ENCODE measurements around the gene PLXNA3. TPM values are rescaled to one million over a fixed set of nuclear protein-coding genes. Genes with fewer than 3 reads are reported as not detected.

Gene PLXNA3
- total RNA-seq, 1 experiment from 2014 or later = 5.4 TPM

DNA sequence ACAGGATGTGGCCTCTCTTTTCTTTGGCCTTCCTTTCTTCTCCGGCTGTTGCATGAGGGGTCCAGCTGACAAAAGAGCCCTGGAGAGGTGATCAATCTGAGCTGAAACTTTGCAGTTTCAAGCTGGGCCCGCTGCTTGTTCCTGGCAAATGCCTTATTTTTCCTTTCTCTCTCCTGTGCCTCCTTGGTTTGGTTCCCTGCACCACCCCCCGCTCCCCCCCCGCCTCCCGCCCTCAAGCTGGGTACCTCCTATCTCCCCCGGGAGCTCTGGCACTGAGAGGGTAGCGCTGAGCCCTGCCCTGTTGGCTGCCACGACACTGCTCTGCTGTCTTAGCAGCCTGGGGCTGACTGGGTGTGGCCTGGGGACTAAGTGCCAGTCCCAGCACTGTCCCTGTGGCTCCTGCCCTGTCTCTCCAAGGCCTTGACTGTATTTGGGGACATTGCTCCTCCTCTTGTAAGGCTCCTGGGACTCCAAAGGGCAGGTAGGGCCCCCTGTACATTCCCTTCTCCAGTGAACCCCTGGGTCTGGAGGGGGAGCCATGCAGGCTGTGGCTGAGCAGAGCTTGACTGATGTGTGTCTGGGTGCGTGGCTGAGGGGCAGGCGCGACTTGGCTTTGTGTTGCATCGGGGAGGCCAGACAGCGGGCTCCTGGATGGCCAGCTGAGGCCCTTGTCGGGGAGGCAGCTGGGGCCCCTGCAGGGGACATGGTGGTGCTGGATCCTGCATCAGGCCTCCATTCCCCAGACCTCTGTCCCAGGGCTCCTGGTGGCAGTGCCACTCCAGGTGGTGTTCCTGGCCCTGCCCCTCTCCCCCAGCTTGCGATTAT, 1.1 kb downstream of the PLXNA3 start:
- peak; percentile 41 for DNase-seq (ENCODE audit: low read depth)

DNA sequence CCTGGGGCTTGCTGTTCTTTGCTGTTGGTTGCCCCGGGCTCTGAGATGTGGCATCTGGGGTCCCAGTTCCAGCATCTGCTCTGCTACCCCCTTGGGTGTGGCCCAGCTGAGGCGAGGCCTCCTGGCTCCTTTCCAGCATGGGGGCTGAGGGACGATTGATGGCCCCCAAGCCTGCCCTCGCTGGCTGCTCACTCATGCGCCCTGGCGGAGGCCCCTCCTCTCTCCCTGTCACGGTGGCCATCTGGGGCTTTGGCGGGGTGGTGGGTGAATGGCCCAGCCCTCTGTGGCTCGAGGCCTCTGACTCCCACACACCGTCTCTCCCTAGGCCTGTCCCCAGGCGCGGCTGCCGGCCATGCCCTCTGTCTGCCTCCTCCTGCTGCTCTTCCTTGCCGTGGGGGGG, 1.8 kb downstream of the PLXNA3 start:
- no peak for DNase-seq (ENCODE audit: low read depth)

DNA sequence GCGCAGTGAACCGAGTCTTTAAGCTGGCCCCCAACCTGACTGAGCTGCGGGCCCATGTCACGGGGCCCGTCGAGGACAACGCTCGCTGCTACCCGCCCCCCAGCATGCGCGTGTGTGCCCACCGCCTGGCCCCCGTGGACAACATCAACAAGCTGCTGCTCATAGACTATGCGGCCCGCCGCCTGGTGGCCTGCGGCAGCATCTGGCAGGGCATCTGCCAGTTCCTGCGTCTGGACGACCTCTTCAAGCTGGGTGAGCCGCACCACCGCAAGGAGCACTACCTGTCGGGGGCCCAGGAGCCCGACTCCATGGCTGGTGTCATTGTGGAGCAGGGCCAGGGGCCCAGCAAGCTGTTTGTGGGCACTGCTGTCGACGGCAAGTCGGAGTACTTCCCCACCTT, 2.2 kb downstream of the PLXNA3 start:
- no peak for DNase-seq (ENCODE audit: low read depth)

- no peak for DNase-seq (ENCODE audit: low read depth)
Observed at GRCh38 chrX:154462396-154462795, 4.3 kb downstream of the PLXNA3 start.

DNA sequence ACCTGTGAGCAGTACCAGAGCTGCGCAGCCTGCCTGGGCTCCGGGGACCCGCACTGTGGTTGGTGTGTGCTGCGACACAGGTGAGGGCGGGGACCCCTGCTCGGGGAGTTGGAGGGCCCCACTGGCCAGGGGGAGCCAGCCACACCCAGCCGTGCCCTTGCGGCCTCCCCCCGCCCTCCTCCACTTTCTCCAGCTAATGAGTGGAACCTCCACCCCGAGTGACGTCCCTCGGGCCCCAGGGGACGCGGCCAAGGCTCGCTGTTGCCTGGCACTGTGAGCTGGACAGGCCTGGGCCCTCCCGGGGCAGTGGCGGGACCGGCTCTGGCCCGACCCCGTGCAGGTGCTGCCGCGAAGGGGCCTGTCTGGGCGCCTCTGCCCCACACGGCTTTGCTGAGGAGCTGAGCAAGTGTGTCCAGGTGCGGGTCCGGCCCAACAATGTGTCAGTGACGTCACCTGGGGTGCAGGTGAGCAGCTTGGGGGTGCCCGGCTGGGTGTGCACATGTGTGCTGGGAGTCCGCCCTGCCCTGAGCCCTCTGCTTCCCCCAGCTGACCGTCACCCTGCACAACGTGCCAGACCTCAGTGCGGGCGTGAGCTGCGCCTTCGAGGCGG, 5.6 kb downstream of the PLXNA3 start:
- DNase-seq (ENCODE audit: low read depth) = no peak

DNA sequence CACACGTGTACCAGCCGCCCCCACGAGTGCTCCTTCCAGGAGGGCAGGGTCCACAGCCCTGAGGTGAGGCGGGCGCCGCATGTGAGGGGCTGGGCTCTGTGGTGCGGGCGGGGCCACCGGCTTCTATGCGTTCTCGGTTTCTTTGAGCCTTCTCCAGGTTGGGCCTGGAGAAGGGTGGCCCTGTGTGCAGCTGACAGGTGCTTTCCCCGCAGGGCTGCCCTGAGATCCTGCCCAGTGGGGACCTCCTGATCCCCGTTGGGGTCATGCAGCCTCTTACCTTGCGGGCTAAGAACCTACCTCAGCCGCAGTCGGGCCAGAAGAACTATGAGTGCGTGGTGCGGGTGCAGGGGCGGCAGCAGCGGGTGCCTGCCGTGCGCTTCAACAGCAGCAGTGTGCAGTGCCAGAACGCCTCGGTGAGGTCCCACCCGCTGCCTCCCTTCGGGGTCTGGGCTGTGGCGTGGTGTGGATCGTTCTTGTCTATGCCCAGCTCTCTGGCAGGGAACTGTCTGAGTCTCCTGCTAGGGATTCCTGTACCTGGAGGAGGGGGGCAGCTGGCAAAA, 6.8 kb downstream of the PLXNA3 start:
- DNase-seq (ENCODE audit: low read depth) = no peak

DNA sequence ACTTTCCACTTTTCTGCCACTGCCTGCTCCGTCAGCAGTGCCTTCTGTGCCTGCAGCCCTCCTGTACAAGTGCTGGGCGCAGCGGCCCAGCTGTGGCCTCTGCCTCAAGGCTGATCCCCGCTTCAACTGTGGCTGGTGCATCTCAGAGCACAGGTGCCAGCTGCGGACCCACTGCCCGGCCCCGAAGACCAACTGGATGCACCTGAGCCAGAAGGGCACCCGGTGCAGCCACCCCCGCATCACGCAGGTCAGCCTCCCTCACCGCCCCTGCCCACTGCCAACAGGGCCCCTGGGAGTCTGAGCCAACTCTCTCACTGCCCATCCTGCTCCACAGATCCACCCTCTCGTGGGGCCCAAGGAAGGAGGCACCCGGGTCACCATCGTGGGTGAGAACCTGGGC, 7.5 kb downstream of the PLXNA3 start:
- no peak for DNase-seq (ENCODE audit: low read depth)

DNA sequence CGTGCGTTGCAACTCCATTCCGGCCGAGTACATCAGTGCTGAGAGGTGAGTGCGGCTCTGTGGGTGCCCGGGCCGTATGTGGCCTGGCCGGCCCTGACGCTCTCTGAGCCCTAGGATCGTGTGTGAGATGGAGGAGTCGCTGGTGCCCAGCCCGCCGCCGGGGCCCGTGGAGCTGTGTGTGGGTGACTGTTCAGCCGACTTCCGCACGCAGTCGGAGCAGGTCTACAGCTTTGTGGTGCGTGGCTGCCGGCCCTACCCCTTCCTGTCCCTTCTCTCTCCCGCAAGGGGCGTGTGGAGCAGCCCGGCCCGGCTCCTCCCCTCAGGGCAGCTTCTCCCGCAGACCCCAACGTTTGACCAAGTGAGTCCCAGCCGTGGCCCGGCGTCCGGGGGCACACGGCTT, 8.0 kb downstream of the PLXNA3 start:
- DNase-seq (ENCODE audit: low read depth) = no peak

- no peak for DNase-seq (ENCODE audit: low read depth)
Observed at GRCh38 chrX:154466907-154467306, 8.8 kb downstream of the PLXNA3 start.

GRCh38 chrX:154467556-154467955, 9.5 kb downstream of the PLXNA3 start:
- no peak for DNase-seq (ENCODE audit: low read depth)

DNA sequence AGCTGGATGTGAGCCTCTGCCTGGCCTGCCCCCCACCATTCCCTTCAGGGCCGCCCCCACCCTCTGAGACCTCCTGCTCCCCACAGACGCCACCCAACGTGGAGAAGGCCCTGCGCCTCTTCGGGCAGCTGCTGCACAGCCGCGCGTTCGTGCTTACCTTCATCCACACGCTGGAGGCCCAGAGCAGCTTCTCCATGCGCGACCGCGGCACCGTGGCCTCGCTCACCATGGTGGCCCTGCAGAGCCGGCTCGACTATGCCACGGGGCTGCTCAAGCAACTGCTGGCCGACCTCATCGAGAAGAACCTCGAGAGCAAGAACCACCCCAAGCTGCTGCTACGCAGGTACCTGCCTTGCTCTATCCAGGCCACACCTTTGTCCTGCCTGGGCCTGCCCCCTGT, 10.1 kb downstream of the PLXNA3 start:
- no peak for DNase-seq (ENCODE audit: low read depth)

GRCh38 chrX:154469114-154469513, 11.0 kb downstream of the PLXNA3 start:
- DNase-seq (ENCODE audit: low read depth) = no peak

GRCh38 chrX:154469880-154470279, 11.8 kb downstream of the PLXNA3 start:
- no peak for DNase-seq (ENCODE audit: low read depth)

GRCh38 chrX:154470434-154470833, 12.4 kb downstream of the PLXNA3 start:
- DNase-seq (ENCODE audit: low read depth) = no peak

GRCh38 chrX:154470914-154471568, 13.0 kb downstream of the PLXNA3 start:
- no peak for DNase-seq (ENCODE audit: low read depth)

- no peak for DNase-seq (ENCODE audit: low read depth)
Observed at GRCh38 chrX:154471839-154472684, 14.0 kb downstream of the PLXNA3 start.

- no peak for DNase-seq (ENCODE audit: low read depth)
Observed at GRCh38 chrX:154472685-154473632, 14.9 kb downstream of the PLXNA3 start.

DNA sequence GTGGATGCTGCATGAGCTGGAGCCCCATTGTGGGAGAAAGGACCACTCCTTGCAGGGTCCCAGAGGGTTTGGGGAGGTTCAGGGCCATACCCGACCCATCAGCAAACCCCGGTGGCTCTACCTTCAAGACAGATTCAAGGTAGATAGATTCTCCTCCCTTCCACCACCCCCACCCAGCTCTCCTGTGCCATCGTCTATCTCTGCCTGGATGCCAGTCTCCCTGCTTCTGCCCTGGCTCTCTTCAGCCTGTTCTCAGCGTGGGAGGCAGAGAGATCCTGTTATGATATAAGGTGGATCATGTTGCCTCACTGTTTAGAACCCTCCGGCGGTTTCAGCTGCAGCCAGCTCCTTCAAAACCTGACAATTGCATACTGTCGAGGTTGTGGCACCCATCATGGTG, 15.6 kb downstream of the PLXNA3 start:
- no peak for DNase-seq (ENCODE audit: low read depth)

DNA sequence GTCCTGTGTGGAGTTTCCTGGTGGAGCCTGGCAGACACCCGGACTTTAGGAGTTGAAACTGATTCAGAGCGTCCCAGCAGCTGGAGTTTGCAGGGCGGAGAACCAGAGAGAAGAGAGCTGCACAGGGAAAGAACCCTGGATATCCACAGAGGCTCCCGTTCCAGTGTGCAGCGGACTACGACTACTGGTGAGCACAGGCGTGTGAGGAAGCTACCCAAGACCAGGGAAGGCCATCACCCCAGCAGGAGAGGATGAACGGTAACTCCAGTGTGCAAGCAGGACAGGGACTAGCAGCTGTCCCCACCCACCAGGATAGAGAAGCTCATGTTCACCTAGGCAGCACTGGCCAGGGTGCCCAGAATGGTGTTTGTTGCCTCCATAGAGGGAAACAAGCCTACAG, 18.7 kb downstream of the PLXNA3 start:
- DNase-seq (ENCODE audit: low read depth) = no peak

GRCh38 chrX:154477891-154478477, 19.9 kb downstream of the PLXNA3 start:
- DNase-seq (ENCODE audit: low read depth) = no peak

All from RPMI7951 (cell line).